Activated CD4-positive, alpha-beta T cell treated with anti-CD3 and anti-CD28 coated beads for 24 hours (primary cell): ENCODE results near the gene JAK1.

Experiments used
- DNase-seq, 2 donors: peaks; one replicate each; pipeline ENCODE4 v3.0.0-alpha.2; 2020; ENCODE audit warnings: low read depth in 2 of 2

The JAK1 gene

GRCh38 chr1:64866689-64867088 is 99.7 kb downstream of the JAK1 start:
- no peak for DNase-seq

GRCh38 chr1:64865105-64865757 is 101.1 kb downstream of the JAK1 start:
- DNase-seq: no peak

- DNase-seq: peak in 1 of 2 donors; percentile 8
Observed at GRCh38 chr1:64864018-64864940, 102.1 kb downstream of the JAK1 start.

- no peak for DNase-seq
Observed at GRCh38 chr1:64861611-64862010, 104.7 kb downstream of the JAK1 start.

- no peak for DNase-seq
Observed at GRCh38 chr1:64857347-64857746, 109.0 kb downstream of the JAK1 start.

GRCh38 chr1:64856553-64856952 is 109.8 kb downstream of the JAK1 start:
- no peak for DNase-seq

GRCh38 chr1:64855557-64855956 is 110.8 kb downstream of the JAK1 start:
- no peak for DNase-seq

- DNase-seq: no peak
Observed at GRCh38 chr1:64854674-64855073, 111.7 kb downstream of the JAK1 start.

- DNase-seq: no peak
Observed at GRCh38 chr1:64851664-64852063, 114.7 kb downstream of the JAK1 start.

- DNase-seq: no peak
Observed at GRCh38 chr1:64850846-64851245, 115.5 kb downstream of the JAK1 start.

- no peak for DNase-seq
Observed at GRCh38 chr1:64849942-64850341, 116.4 kb downstream of the JAK1 start.

GRCh38 chr1:64848803-64849202 is 117.5 kb downstream of the JAK1 start:
- DNase-seq: no peak

GRCh38 chr1:64848136-64848535 is 118.2 kb downstream of the JAK1 start:
- no peak for DNase-seq

GRCh38 chr1:64847666-64848065 is 118.7 kb downstream of the JAK1 start:
- DNase-seq: no peak

GRCh38 chr1:64846573-64847430 is 119.5 kb downstream of the JAK1 start:
- no peak for DNase-seq

GRCh38 chr1:64845831-64846425 is 120.4 kb downstream of the JAK1 start:
- no peak for DNase-seq

GRCh38 chr1:64844609-64845008 is 121.7 kb downstream of the JAK1 start:
- no peak for DNase-seq

- no peak for DNase-seq
Observed at GRCh38 chr1:64844175-64844574, 122.2 kb downstream of the JAK1 start.

- no peak for DNase-seq
Observed at GRCh38 chr1:64843675-64844074, 122.7 kb downstream of the JAK1 start.

- DNase-seq: no peak
Observed at GRCh38 chr1:64842224-64842623, 124.1 kb downstream of the JAK1 start.

GRCh38 chr1:64841330-64842065 is 124.9 kb downstream of the JAK1 start:
- DNase-seq: no peak
